Measurements from ENCODE around the gene TBK1. TPM values are rescaled to one million over a fixed set of nuclear protein-coding genes. Genes with fewer than 3 reads are reported as not detected.

TBK1 gene
- total RNA-seq, 2 experiments from 2014 or later: 14.0 to 15.5 TPM

DNA sequence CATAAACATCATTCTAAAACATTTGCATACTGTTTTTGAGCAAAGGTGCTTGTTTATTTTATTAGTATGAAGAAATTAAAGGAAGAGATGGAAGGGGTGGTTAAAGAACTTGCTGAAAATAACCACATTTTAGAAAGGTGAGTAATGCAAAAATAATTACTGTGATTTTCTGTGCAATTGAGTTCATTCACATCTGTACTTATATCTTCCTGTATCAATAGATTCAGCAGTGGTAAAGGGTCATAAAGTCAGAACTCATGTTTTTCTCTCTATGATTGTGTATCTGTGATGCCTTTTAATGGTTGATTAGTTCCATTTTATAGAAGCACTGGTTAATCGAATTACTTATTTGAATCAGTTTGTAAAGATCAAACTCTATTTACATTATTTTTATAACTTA is 46.0 kb downstream of the TBK1 start:
- no peak for DNase-seq
- ChIA-PET POLR2A (no interaction called here), CTCF (no interaction called here)
- H3K27ac Mint-ChIP-seq: no peak overlapping the region
- H3K27me3 Mint-ChIP-seq: no peaks in the 10 kb centered on the region
- H3K4me3 Mint-ChIP-seq: no peak overlapping the region
- H3K9me3 Mint-ChIP-seq: no peaks in the 10 kb centered on the region
- H3K4me1 Mint-ChIP-seq (ENCODE audit: low read depth): peaks cover 7% of the 10 kb centered on the region
- peaks cover 25% of the 10 kb centered on the region for H3K36me3 Mint-ChIP-seq (ENCODE audit: low read depth)
- intact Hi-C loops (cut with micrococcal nuclease): no loop called here
- no peak for ATAC-seq
- TF ChIP-seq, protein P1, sequence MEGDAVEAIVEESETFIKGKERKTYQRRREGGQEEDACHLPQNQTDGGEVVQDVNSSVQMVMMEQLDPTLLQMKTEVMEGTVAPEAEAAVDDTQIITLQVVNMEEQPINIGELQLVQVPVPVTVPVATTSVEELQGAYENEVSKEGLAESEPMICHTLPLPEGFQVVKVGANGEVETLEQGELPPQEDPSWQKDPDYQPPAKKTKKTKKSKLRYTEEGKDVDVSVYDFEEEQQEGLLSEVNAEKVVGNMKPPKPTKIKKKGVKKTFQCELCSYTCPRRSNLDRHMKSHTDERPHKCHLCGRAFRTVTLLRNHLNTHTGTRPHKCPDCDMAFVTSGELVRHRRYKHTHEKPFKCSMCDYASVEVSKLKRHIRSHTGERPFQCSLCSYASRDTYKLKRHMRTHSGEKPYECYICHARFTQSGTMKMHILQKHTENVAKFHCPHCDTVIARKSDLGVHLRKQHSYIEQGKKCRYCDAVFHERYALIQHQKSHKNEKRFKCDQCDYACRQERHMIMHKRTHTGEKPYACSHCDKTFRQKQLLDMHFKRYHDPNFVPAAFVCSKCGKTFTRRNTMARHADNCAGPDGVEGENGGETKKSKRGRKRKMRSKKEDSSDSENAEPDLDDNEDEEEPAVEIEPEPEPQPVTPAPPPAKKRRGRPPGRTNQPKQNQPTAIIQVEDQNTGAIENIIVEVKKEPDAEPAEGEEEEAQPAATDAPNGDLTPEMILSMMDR (IDR thresholded peaks at IDR 0.05): no peak

GRCh38 chr12:64500394-64500793 is 48.5 kb downstream of the TBK1 start:
- H3K27ac Mint-ChIP-seq: no peak overlapping the region
- peaks cover 22% of the 10 kb centered on the region for H3K36me3 Mint-ChIP-seq (ENCODE audit: low read depth)
- POLR2A ChIA-PET: no interaction called here
- H3K4me3 Mint-ChIP-seq: no peak overlapping the region
- CTCF ChIA-PET: interaction anchor here (1.2 kb wide), 1 partner anchor 244 kb away, joined by 3 read pairs; no protein-coding TSS in a partner anchor
- TF ChIP-seq, protein P1 (IDR thresholded peaks at IDR 0.05): no peak
- intact Hi-C loops (cut with micrococcal nuclease): no loop called here
- no peaks in the 10 kb centered on the region for H3K9me3 Mint-ChIP-seq
- H3K4me1 Mint-ChIP-seq (ENCODE audit: low read depth): peaks cover under 1% of the 10 kb centered on the region
- ATAC-seq (no peak), DNase-seq (no peak)
- H3K27me3 Mint-ChIP-seq: no peaks in the 10 kb centered on the region

DNA sequence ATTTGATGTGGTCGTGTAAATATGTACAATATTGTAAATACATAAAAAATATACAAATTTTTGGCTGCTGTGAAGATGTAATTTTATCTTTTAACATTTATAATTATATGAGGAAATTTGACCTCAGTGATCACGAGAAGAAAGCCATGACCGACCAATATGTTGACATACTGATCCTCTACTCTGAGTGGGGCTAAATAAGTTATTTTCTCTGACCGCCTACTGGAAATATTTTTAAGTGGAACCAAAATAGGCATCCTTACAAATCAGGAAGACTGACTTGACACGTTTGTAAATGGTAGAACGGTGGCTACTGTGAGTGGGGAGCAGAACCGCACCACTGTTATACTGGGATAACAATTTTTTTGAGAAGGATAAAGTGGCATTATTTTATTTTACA is 49.6 kb downstream of the TBK1 start:
- CTCF ChIA-PET: interaction anchor here (1.2 to 1.3 kb wide), 2 partner anchors 48 to 245 kb away, joined by 3 read pairs; no protein-coding TSS in a partner anchor
- TF ChIP-seq, protein P1 (IDR thresholded peaks at IDR 0.05): no peak
- POLR2A ChIA-PET: no interaction called here
- ATAC-seq: no peak
- no peak overlapping the region for H3K27ac Mint-ChIP-seq
- H3K9me3 Mint-ChIP-seq: no peaks in the 10 kb centered on the region
- no peak overlapping the region for H3K4me3 Mint-ChIP-seq
- DNase-seq: no peak
- intact Hi-C loops (cut with micrococcal nuclease): no loop called here
- peaks cover 20% of the 10 kb centered on the region for H3K36me3 Mint-ChIP-seq (ENCODE audit: low read depth)
- H3K4me1 Mint-ChIP-seq (ENCODE audit: low read depth): no peaks in the 10 kb centered on the region
- H3K27me3 Mint-ChIP-seq: no peaks in the 10 kb centered on the region

GRCh38 chr12:64506955-64507354 is 55.0 kb downstream of the TBK1 start:
- Mint-ChIP-seq H3K27me3 (peaks cover 2% of the 10 kb centered on the region), H3K4me3 (no peak overlapping the region), H3K4me1 (ENCODE audit: low read depth) (no peaks in the 10 kb centered on the region), H3K9me3 (no peaks in the 10 kb centered on the region), H3K27ac (no peak overlapping the region), H3K36me3 (ENCODE audit: low read depth) (no peaks in the 10 kb centered on the region)
- DNase-seq (no peak), ATAC-seq (no peak)
- TF ChIP-seq, protein P1 (IDR thresholded peaks at IDR 0.05): no peak
- ChIA-PET CTCF (interaction anchor here (1.0 kb wide), 1 partner anchor 8 kb away, joined by 4 read pairs; no protein-coding TSS in a partner anchor), POLR2A (no interaction called here)
- intact Hi-C loops (cut with micrococcal nuclease): no loop called here

GRCh38 chr12:64510667-64511066 is 58.7 kb downstream of the TBK1 start:
- H3K36me3 Mint-ChIP-seq (ENCODE audit: low read depth): no peaks in the 10 kb centered on the region
- no peaks in the 10 kb centered on the region for H3K9me3 Mint-ChIP-seq
- TF ChIP-seq, protein P1 (IDR thresholded peaks at IDR 0.05): no peak
- POLR2A ChIA-PET: no interaction called here
- H3K4me1 Mint-ChIP-seq (ENCODE audit: low read depth): no peaks in the 10 kb centered on the region
- no peak overlapping the region for H3K4me3 Mint-ChIP-seq
- ATAC-seq: no peak
- no peak for DNase-seq
- H3K27me3 Mint-ChIP-seq: peaks cover 9% of the 10 kb centered on the region
- CTCF ChIA-PET: no interaction called here
- intact Hi-C loops (cut with micrococcal nuclease): no loop called here
- no peak overlapping the region for H3K27ac Mint-ChIP-seq
